Endothelial cell of umbilical vein (primary cell): ENCODE data around the gene TLE3. TPM values are rescaled to one million over a fixed set of nuclear protein-coding genes. Genes with fewer than 3 reads are reported as not detected.

Experiments
- BruUV-seq: library from RNA; stranded (reverse); fragments of 400-500 nt; replicated peaks from 2 replicates; lab custom pipeline; 2021; lab: Mats Ljungman, UMichigan
- CTCF ChIA-PET: fragments of 300-600, 350-600 bp; sonication (Branson Sonifier 250); formaldehyde crosslinking; loops from one replicate; lab custom pipeline; 2021; ENCODE audit warnings: antibody characterized with exemption, inconsistent platforms; lab: Charles Lee
- POLR2A ChIA-PET: fragments of 300-600, 350-600 bp; sonication (Branson Sonifier 250); formaldehyde crosslinking; loops from one replicate; lab custom pipeline; 2021; ENCODE audit warnings: antibody characterized with exemption, inconsistent platforms; lab: Charles Lee
- DNase-seq: peaks from one replicate; pipeline ENCODE4 v3.0.0-alpha.2; 2011; ENCODE audit warnings: low read depth, low spot score
- FAIRE-seq: peaks from 2 replicates; lab custom pipeline; 2011; peaks lifted over from hg19 to GRCh38; lab: Jason Lieb, UNC
- H2AFZ ChIP-seq: 2 replicates; pipeline ENCODE4 v1.6.0; 2012; ENCODE audit warnings: low read depth, low read length, control low read depth, inconsistent platforms
- H3K27ac ChIP-seq: 2 replicates; pipeline ENCODE4 v1.5.1; 2011; ENCODE audit warnings: low read depth, mild to moderate bottlenecking, control low read depth, low read length, moderate library complexity; ENCODE audit not compliant: insufficient read depth
- H3K27me3 ChIP-seq, 2 experiments: 2 replicates each; pipeline versions ENCODE4 v1.6.0 to v1.6.1; 2011; ENCODE audit warnings: low read length in 2 of 2, mixed read lengths in 1 of 2; ENCODE audit not compliant: control insufficient read depth in 2 of 2, insufficient read depth in 2 of 2
- H3K36me3 ChIP-seq, 2 experiments: 2 replicates in 1 of 2; 3 replicates in 1 of 2; pipeline ENCODE4 v1.5.1; 2011; ENCODE audit warnings: low read length in 2 of 2, mild to moderate bottlenecking in 1 of 2, moderate library complexity in 1 of 2; ENCODE audit not compliant: control insufficient read depth in 2 of 2, insufficient read depth in 2 of 2; ENCODE audit errors: extremely low read depth in 1 of 2
- H3K4me1 ChIP-seq: 3 replicates; pipeline ENCODE4 v1.5.1; 2011; ENCODE audit warnings: mild to moderate bottlenecking, low read length; ENCODE audit not compliant: control insufficient read depth, insufficient read depth; ENCODE audit errors: extremely low read depth
- H3K4me2 ChIP-seq: 2 replicates; pipeline ENCODE4 v1.6.1; 2011; ENCODE audit warnings: low read length, control low read depth, mixed read lengths; ENCODE audit not compliant: insufficient read depth
- H3K4me3 ChIP-seq, 3 experiments: fragments of 200-600 bp in 1 of 3; sonication (generic), shearing (Covaris generic) in 1 of 3; replicated peaks in 1 of 3; 2 replicates each; pipeline ENCODE4 v1.5.1; 2011 to 2016; ENCODE audit warnings: control low read depth in 3 of 3, low read length in 3 of 3, mild to moderate bottlenecking in 2 of 3, inconsistent platforms in 1 of 3, low read depth in 1 of 3, moderate library complexity in 1 of 3; ENCODE audit not compliant: insufficient read depth in 1 of 3
- H3K79me2 ChIP-seq: 2 replicates; pipeline ENCODE4 v1.6.0; 2012; ENCODE audit warnings: low read length, inconsistent platforms; ENCODE audit not compliant: control insufficient read depth, insufficient read depth
- H3K9ac ChIP-seq: replicated peaks from 2 replicates; pipeline ENCODE3; 2011; ENCODE audit warnings: low read length, control low read depth; ENCODE audit not compliant: insufficient read depth; ENCODE audit errors: extremely low read depth
- H3K9me1 ChIP-seq: replicated peaks from 3 replicates; pipeline ENCODE4 v1.6.0; 2011; ENCODE audit warnings: mild to moderate bottlenecking, low read length; ENCODE audit not compliant: control insufficient read depth, insufficient read depth; ENCODE audit errors: extremely low read depth
- H3K9me3 ChIP-seq: replicated peaks from 2 replicates; pipeline ENCODE4 v1.5.1; 2012; ENCODE audit warnings: low read length, inconsistent platforms; ENCODE audit not compliant: control insufficient read depth, insufficient read depth
- H4K20me1 ChIP-seq: replicated peaks from 2 replicates; pipeline ENCODE3; 2011; ENCODE audit warnings: mild to moderate bottlenecking, low read length; ENCODE audit not compliant: control insufficient read depth, insufficient read depth; ENCODE audit errors: extremely low read depth
- CTCF ChIP-seq, 2 donors: IDR thresholded peaks; 1 replicate in 1 of 2; 2 replicates in 1 of 2; pipeline ENCODE4 v1.5.1; 2011; ENCODE audit warnings: low read length in 2 of 2, mild to moderate bottlenecking in 2 of 2, moderate library complexity in 2 of 2, control low read depth in 1 of 2, inconsistent platforms in 1 of 2, low read depth in 1 of 2; ENCODE audit not compliant: insufficient read depth in 1 of 2; ENCODE audit errors: extremely low read depth in 1 of 2
- EZH2 ChIP-seq: IDR thresholded peaks from 2 replicates; pipeline ENCODE4 v1.6.1; 2012; ENCODE audit warnings: borderline replicate concordance, low read depth, mild to moderate bottlenecking, moderate library complexity, low read length, inconsistent platforms; ENCODE audit not compliant: severe bottlenecking
- FOS ChIP-seq: IDR thresholded peaks from 2 replicates; pipeline ENCODE4 v1.6.1; 2011; ENCODE audit warnings: mild to moderate bottlenecking, low read length, moderate library complexity, borderline replicate concordance; ENCODE audit not compliant: insufficient read depth
- JUN ChIP-seq: IDR thresholded peaks from 2 replicates; pipeline ENCODE4 v1.6.1; 2011; ENCODE audit warnings: borderline replicate concordance, low read depth; ENCODE audit not compliant: insufficient read length, insufficient read depth
- MAX ChIP-seq: IDR thresholded peaks from 2 replicates; pipeline ENCODE4 v1.6.1; 2011; ENCODE audit not compliant: insufficient read depth, insufficient read length
- POLR2A ChIP-seq: IDR thresholded peaks from 2 replicates; pipeline ENCODE4 v1.6.1; 2012; ENCODE audit warnings: low read depth, mild to moderate bottlenecking, control low read depth, low read length
- POLR2AphosphoS5 ChIP-seq: IDR thresholded peaks from 2 replicates; pipeline ENCODE4 v1.6.1; 2012; ENCODE audit warnings: low read depth, mild to moderate bottlenecking, control low read depth, low read length, moderate library complexity; ENCODE audit not compliant: insufficient read depth
- dilution Hi-C: fragments of 300-500 bp; cut with MboI; formaldehyde crosslinking; loops from one replicate; pipeline ENCODE4 v1.15.0; 2019; ENCODE audit warnings: low sequenced_read_pairs; ENCODE audit not compliant: extremely low pct_ligation_motif_present
- intact Hi-C: fragments of 100-400 bp; cut with micrococcal nuclease; formaldehyde crosslinking; loops from one replicate; pipeline ENCODE4 v1.10.0; 2022
- polyA plus RNA-seq, 4 experiments: library from polyadenylated mRNA; depleted of rRNA in 3 of 4; stranded (reverse) in 3 of 4; unstranded in 1 of 4; fragments of >200 nt; gene quantifications; 2 replicates each; pipeline versions ENCODE4 v1.2.1 to v1.2.3, GENCODE V29; 2011 to 2012; ENCODE audit warnings: missing spikeins in 1 of 4
- total RNA-seq: library from RNA; stranded (reverse); gene quantifications from 2 replicates; pipeline ENCODE4 v1.2.3, GENCODE V29; 2021

TLE3 gene
- total and polyA plus RNA-seq, 2 donors (not counting 3 experiments of a cell fraction or from before 2014, with no cell fraction given): 40.5 to 56.9 TPM

GRCh38 chr15:70147178-70147760, 49.6 kb upstream of the TLE3 start:
- no peaks in the 10 kb centered on the region for H3K79me2 ChIP-seq
- intact Hi-C loops (no loop called here), dilution Hi-C loops (no loop called here)
- no peaks in the 10 kb centered on the region for H3K9me1 ChIP-seq
- CTCF ChIA-PET: no interaction called here
- peaks cover 0 to 3% of the 10 kb centered on the region in 2 experiments for H3K27me3 ChIP-seq
- H3K27ac ChIP-seq: no peak overlapping the region
- no peaks in the 10 kb centered on the region for H3K36me3 ChIP-seq
- no peak for FAIRE-seq
- POLR2A ChIA-PET: no interaction called here
- TF ChIP-seq FOS (no peak), POLR2A (no peak), POLR2AphosphoS5 (no peak), JUN (no peak), EZH2 (no peak), MAX (no peak), CTCF (IDR thresholded peaks at IDR 0.05; ENCODE audit: extremely low read depth in 1 of 2, insufficient read depth in 1 of 2, low read depth in 1 of 2, low read length in 2 of 2) (no peak)
- no peak overlapping the region for H3K4me3 ChIP-seq
- H3K4me1 ChIP-seq: peaks cover 9% of the 10 kb centered on the region
- no peaks in the 10 kb centered on the region for H4K20me1 ChIP-seq
- H3K4me2 ChIP-seq: no peak overlapping the region
- H3K9ac ChIP-seq: no peak overlapping the region
- no peak for DNase-seq
- H3K9me3 ChIP-seq: no peaks in the 10 kb centered on the region
- H2AFZ ChIP-seq: no peak overlapping the region
- no TSS peak for BruUV-seq
